Suprapubic skin (tissue), 4 donors: Measurements from ENCODE around the gene ATG4D.

Experiments
- EP300 ChIP-seq: sonication (generic); formaldehyde crosslinking; IDR thresholded peaks from one replicate; pipeline ENCODE4 v1.6.1; 2017; ENCODE audit warnings: antibody characterized with exemption
- POLR2A ChIP-seq, 2 donors: fragments of 450-650 bp; IDR thresholded peaks; one replicate each; pipeline ENCODE4 v1.6.1; 2017; ENCODE audit warnings: antibody characterized with exemption in 2 of 2, mild to moderate bottlenecking in 2 of 2, moderate library complexity in 2 of 2
- POLR2AphosphoS5 ChIP-seq, 3 donors: sonication (generic); formaldehyde crosslinking; IDR thresholded peaks; one replicate each; pipeline ENCODE4 v1.6.1; 2017; ENCODE audit warnings: antibody characterized with exemption in 3 of 3
- TF ChIP-seq, protein P1 (sequence below), 2 donors: fragments of 200-600 bp in 1 of 2; fragments of 450-650 bp in 1 of 2; sonication (generic) in 1 of 2; IDR thresholded peaks; one replicate each; pipeline ENCODE4 v1.5.1; 2016 to 2019; ENCODE audit warnings: antibody characterized with exemption in 2 of 2, mild to moderate bottlenecking in 1 of 2, moderate library complexity in 1 of 2

- TF ChIP-seq, protein P1, sequence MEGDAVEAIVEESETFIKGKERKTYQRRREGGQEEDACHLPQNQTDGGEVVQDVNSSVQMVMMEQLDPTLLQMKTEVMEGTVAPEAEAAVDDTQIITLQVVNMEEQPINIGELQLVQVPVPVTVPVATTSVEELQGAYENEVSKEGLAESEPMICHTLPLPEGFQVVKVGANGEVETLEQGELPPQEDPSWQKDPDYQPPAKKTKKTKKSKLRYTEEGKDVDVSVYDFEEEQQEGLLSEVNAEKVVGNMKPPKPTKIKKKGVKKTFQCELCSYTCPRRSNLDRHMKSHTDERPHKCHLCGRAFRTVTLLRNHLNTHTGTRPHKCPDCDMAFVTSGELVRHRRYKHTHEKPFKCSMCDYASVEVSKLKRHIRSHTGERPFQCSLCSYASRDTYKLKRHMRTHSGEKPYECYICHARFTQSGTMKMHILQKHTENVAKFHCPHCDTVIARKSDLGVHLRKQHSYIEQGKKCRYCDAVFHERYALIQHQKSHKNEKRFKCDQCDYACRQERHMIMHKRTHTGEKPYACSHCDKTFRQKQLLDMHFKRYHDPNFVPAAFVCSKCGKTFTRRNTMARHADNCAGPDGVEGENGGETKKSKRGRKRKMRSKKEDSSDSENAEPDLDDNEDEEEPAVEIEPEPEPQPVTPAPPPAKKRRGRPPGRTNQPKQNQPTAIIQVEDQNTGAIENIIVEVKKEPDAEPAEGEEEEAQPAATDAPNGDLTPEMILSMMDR (IDR thresholded peaks at IDR 0.05), result no peak
- TF ChIP-seq POLR2A (IDR thresholded peaks at IDR 0.05), result no peak
- no peak for TF ChIP-seq POLR2AphosphoS5 (IDR thresholded peaks at IDR 0.05)
- no peak for TF ChIP-seq EP300
Observed at GRCh38 chr19:10517760-10518443, 25.8 kb upstream of the ATG4D start.
